Measurements from ENCODE around the gene ADGRL2.

DNA sequence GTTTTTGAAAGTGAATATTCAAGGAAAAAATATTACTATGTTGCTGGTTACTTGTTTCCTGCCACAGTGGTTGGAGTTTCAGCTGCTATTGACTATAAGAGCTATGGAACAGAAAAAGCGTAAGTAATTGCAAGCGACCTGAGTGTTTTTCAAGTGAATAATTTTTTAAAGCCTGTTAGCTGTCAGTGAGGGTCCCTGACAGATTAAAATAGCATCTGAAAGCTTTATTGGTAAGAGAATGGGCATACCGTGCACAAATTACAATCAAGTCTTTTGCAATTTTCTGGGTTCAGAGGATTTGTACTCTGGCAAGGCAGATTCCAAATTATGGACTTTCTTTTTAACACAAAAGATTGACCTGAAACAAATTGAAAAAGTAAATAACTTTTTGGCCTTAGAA, 169.7 kb downstream of the ADGRL2 start:
- TF ChIP-seq ZKSCAN1 (IDR thresholded peaks at IDR 0.05; ENCODE audit: low read depth, low read length) (no peak), ATF1 (CRISPR knock-in tag; IDR thresholded peaks at IDR 0.05) (no peak), ATF1 (tag; IDR thresholded peaks at IDR 0.05) (no peak), RAD21 (CRISPR knock-in tag; conservative IDR thresholded peaks at IDR 0.05 in 1 of 2, IDR thresholded peaks at IDR 0.05 in 1 of 2) (no peak), TCF3 (CRISPR knock-in tag; IDR thresholded peaks at IDR 0.05) (no peak), POLR2AphosphoS5 (IDR thresholded peaks at IDR 0.05; ENCODE audit: control insufficient read depth, insufficient read depth, low read depth, low read length) (no peak), CTCF (IDR thresholded peaks at IDR 0.05 in 2 of 3, conservative IDR thresholded peaks at IDR 0.05 in 1 of 3; ENCODE audit: insufficient read depth in 2 of 3, low read depth in 1 of 3, low read length in 3 of 3) (no peak)
